Naive thymus-derived CD4-positive, alpha-beta T cell (primary cell): ENCODE measurements around the gene LRRC66. TPM values are rescaled to one million over a fixed set of nuclear protein-coding genes. Genes with fewer than 3 reads are reported as not detected.

Source experiments
- ATAC-seq: fragments of 150-1000 bp; cut with Tn5 transposase; 2 replicates; pipeline ENCODE4 v1.10.0; 2021; ENCODE audit warnings: mild to moderate bottlenecking, moderate library complexity
- CTCF ChIA-PET: fragments of 350-600 bp; sonication (Branson Sonifier 250); formaldehyde crosslinking; loops from one replicate; lab custom pipeline; 2021; ENCODE audit warnings: antibody characterized with exemption; lab: Charles Lee
- POLR2A ChIA-PET: fragments of 350-600 bp; sonication (Branson Sonifier 250); formaldehyde crosslinking; loops from one replicate; lab custom pipeline; 2021; ENCODE audit warnings: antibody characterized with exemption, inconsistent platforms; lab: Charles Lee
- DNase-seq, 9 donors: peaks; one replicate each; pipeline versions ENCODE4 v3.0.0 to v3.0.0-alpha.2; 2020 to 2022; ENCODE audit warnings: mixed read lengths in 1 of 9
- H3K27ac ChIP-seq: one replicate; pipeline ENCODE4 v1.7.0; 2013; ENCODE audit warnings: mild to moderate bottlenecking, low read depth, low read length, moderate library complexity
- H3K27me3 ChIP-seq, 2 donors: one replicate each; pipeline ENCODE4 v1.7.0; 2013; ENCODE audit warnings: low read length in 2 of 2, mild to moderate bottlenecking in 2 of 2, moderate library complexity in 2 of 2; ENCODE audit not compliant: control insufficient read depth in 2 of 2, insufficient read depth in 2 of 2
- H3K36me3 ChIP-seq, 3 experiments: 1 replicate in 2 of 3; 2 replicates in 1 of 3; pipeline ENCODE4 v1.7.0; 2013; ENCODE audit warnings: low read length in 3 of 3, mild to moderate bottlenecking in 3 of 3, moderate library complexity in 1 of 3; ENCODE audit not compliant: insufficient read depth in 3 of 3, control insufficient read depth in 2 of 3
- H3K4me1 ChIP-seq, 2 donors: one replicate each; pipeline ENCODE4 v1.7.0; 2013; ENCODE audit warnings: low read length in 2 of 2, mild to moderate bottlenecking in 2 of 2, moderate library complexity in 1 of 2; ENCODE audit not compliant: control insufficient read depth in 2 of 2, insufficient read depth in 2 of 2
- H3K4me3 ChIP-seq: 2 replicates; pipeline ENCODE4 v1.7.0; 2013; ENCODE audit warnings: mild to moderate bottlenecking, low read length
- H3K9me3 ChIP-seq, 3 experiments: 1 replicate in 2 of 3; 2 replicates in 1 of 3; pipeline ENCODE4 v1.7.0; 2013; ENCODE audit warnings: low read length in 3 of 3; ENCODE audit not compliant: control insufficient read depth in 2 of 3
- H3K27ac Mint-ChIP-seq, 9 donors: one replicate each; pipeline ENCODE4 v1.8.0; 2020 to 2022; ENCODE audit warnings: mixed read lengths in 9 of 9, mild to moderate bottlenecking in 8 of 9, moderate library complexity in 5 of 9, inconsistent platforms in 2 of 9
- H3K27me3 Mint-ChIP-seq, 5 donors: one replicate each; pipeline ENCODE4 v1.8.0; 2021 to 2022; ENCODE audit warnings: mixed read lengths in 5 of 5, mild to moderate bottlenecking in 1 of 5
- H3K36me3 Mint-ChIP-seq, 5 donors: one replicate each; pipeline ENCODE4 v1.8.0; 2020 to 2022; ENCODE audit warnings: mixed read lengths in 5 of 5, mild to moderate bottlenecking in 3 of 5, inconsistent platforms in 1 of 5
- H3K4me1 Mint-ChIP-seq, 7 donors: one replicate each; pipeline ENCODE4 v1.8.0; 2020 to 2022; ENCODE audit warnings: mixed read lengths in 7 of 7, mild to moderate bottlenecking in 3 of 7, inconsistent platforms in 1 of 7
- H3K4me3 Mint-ChIP-seq, 10 donors: one replicate each; pipeline ENCODE4 v1.8.0; 2020 to 2022; ENCODE audit warnings: mild to moderate bottlenecking in 10 of 10, mixed read lengths in 10 of 10, moderate library complexity in 6 of 10, inconsistent platforms in 2 of 10
- H3K9me3 Mint-ChIP-seq, 11 donors: one replicate each; pipeline ENCODE4 v1.8.0; 2020 to 2022; ENCODE audit warnings: mixed read lengths in 11 of 11, mild to moderate bottlenecking in 4 of 11, inconsistent platforms in 1 of 11, moderate library complexity in 1 of 11
- intact Hi-C, 2 donors: fragments of 100-400 bp; cut with micrococcal nuclease; formaldehyde crosslinking; loops; one replicate each; pipeline ENCODE4 v1.15.1; 2023
- polyA plus RNA-seq, 2 donors: library from polyadenylated mRNA; unstranded; fragments of 300-500 nt; fragmentation: Illumina TruSeq; gene quantifications; one replicate each; pipeline ENCODE4 v1.2.3, GENCODE V29; 2021
- total RNA-seq, 6 experiments: library from RNA in 5 of 6; stranded (reverse) in 5 of 6; gene quantifications; 1 replicate in 5 of 6; 2 replicates in 1 of 6; pipeline ENCODE4 v1.2.3 and lab custom pipeline; 2021 to 2026

Gene LRRC66
- total and polyA plus RNA-seq, 7 experiments from 2014 or later = 0.11 to 0.27 (median 0.19) TPM; not detected in 1

GRCh38 chr4:52037689-52038102 lies 17.5 kb upstream of the LRRC66 start:
- Mint-ChIP-seq H3K27me3 (peaks cover 15 to 35% (median 29%) of the 10 kb centered on the region in 5 donors), H3K27ac (peak overlapping the region; percentile 4 to 79 (median 76)), H3K4me3 (peak overlapping the region; percentile 78 to 92 (median 89)), H3K36me3 (peaks cover 0 to 5% (median 0%) of the 10 kb centered on the region in 5 donors), H3K4me1 (peaks cover 18 to 37% (median 26%) of the 10 kb centered on the region in 7 donors), H3K9me3 (no peaks in the 10 kb centered on the region)
- ATAC-seq (peak; percentile 39), DNase-seq (peak in 5 of 9 donors; percentile 2 to 22 (median 12))
- Histone ChIP-seq H3K4me3 (peak overlapping the region; percentile 61), H3K36me3 (no peaks in the 10 kb centered on the region), H3K9me3 (no peaks in the 10 kb centered on the region), H3K27ac (peak overlapping the region; percentile 32), H3K27me3 (no peaks in the 10 kb centered on the region), H3K4me1 (peaks cover 0 to 5% of the 10 kb centered on the region in 2 donors)
- ChIA-PET POLR2A (interaction anchor here (0.6 kb wide), 1 partner anchor 675 kb away, joined by 3 read pairs; no protein-coding TSS in a partner anchor), CTCF (no interaction called here)
- intact Hi-C loops = loop anchor here (1.0 to 10.0 kb wide), 4 partner anchors 11 to 1340 kb away; partner anchors contain the start of gene FIP1L1 (in 1 of the 2)

GRCh38 chr4:52036886-52037530 lies 16.8 kb upstream of the LRRC66 start:
- no peak for ATAC-seq
- CTCF ChIA-PET = no interaction called here
- no peak for DNase-seq
- intact Hi-C loops = loop anchor here in 1 of 2 donors (1.0 to 10.0 kb wide), 3 partner anchors 11 to 1340 kb away; partner anchors contain the start of gene FIP1L1
- H3K4me1 ChIP-seq = peaks cover 0 to 5% of the 10 kb centered on the region in 2 donors
- Mint-ChIP-seq H3K4me1 (peaks cover 18 to 37% (median 26%) of the 10 kb centered on the region in 7 donors), H3K27me3 (peaks cover 9 to 30% (median 23%) of the 10 kb centered on the region in 5 donors), H3K27ac (peak overlapping the region; percentile 4 to 79 (median 76)), H3K4me3 (peak overlapping the region; percentile 78 to 92 (median 89)), H3K36me3 (peaks cover 0 to 5% (median 0%) of the 10 kb centered on the region in 5 donors), H3K9me3 (no peaks in the 10 kb centered on the region)
- H3K4me3 ChIP-seq = peak overlapping the region; percentile 61
- no peaks in the 10 kb centered on the region for H3K36me3 ChIP-seq
- no peak overlapping the region for H3K27ac ChIP-seq
- no peaks in the 10 kb centered on the region for H3K27me3 ChIP-seq
- H3K9me3 ChIP-seq = no peaks in the 10 kb centered on the region
- POLR2A ChIA-PET = interaction anchor here (0.6 kb wide), 1 partner anchor 676 kb away, joined by 3 read pairs; no protein-coding TSS in a partner anchor

GRCh38 chr4:52035190-52035589 lies 15.0 kb upstream of the LRRC66 start:
- intact Hi-C loops = loop anchor here in 1 of 2 donors (5.0 to 10.0 kb wide), 2 partner anchors 680 to 1342 kb away; partner anchors contain the start of gene FIP1L1
- H3K4me1 ChIP-seq = peaks cover 0 to 5% of the 10 kb centered on the region in 2 donors
- Mint-ChIP-seq H3K36me3 (peaks cover 0 to 6% (median 0%) of the 10 kb centered on the region in 5 donors), H3K4me3 (no peak overlapping the region), H3K4me1 (peaks cover 18 to 37% (median 26%) of the 10 kb centered on the region in 7 donors), H3K9me3 (no peaks in the 10 kb centered on the region), H3K27me3 (peaks cover 0 to 17% (median 12%) of the 10 kb centered on the region in 5 donors), H3K27ac (no peak overlapping the region)
- ChIA-PET CTCF (no interaction called here), POLR2A (no interaction called here)
- no peaks in the 10 kb centered on the region for H3K36me3 ChIP-seq
- no peak overlapping the region for H3K27ac ChIP-seq
- no peak overlapping the region for H3K4me3 ChIP-seq
- DNase-seq (no peak), ATAC-seq (no peak)
- H3K9me3 ChIP-seq = no peaks in the 10 kb centered on the region
- H3K27me3 ChIP-seq = no peaks in the 10 kb centered on the region

- Mint-ChIP-seq H3K36me3 (peaks cover 3 to 13% (median 7%) of the 10 kb centered on the region in 5 donors), H3K27ac (peak overlapping the region in 1 of 9 donors; percentile 16), H3K4me1 (peaks cover 8 to 21% (median 13%) of the 10 kb centered on the region in 7 donors), H3K27me3 (peaks cover 0 to 8% (median 0%) of the 10 kb centered on the region in 5 donors), H3K9me3 (no peaks in the 10 kb centered on the region), H3K4me3 (no peak overlapping the region)
- Histone ChIP-seq H3K27me3 (no peaks in the 10 kb centered on the region), H3K4me3 (no peak overlapping the region), H3K4me1 (no peaks in the 10 kb centered on the region), H3K36me3 (peaks cover 0 to 3% (median 0%) of the 10 kb centered on the region in 3 experiments), H3K9me3 (no peaks in the 10 kb centered on the region), H3K27ac (no peak overlapping the region)
- ChIA-PET POLR2A (no interaction called here), CTCF (no interaction called here)
- no peak for ATAC-seq
- intact Hi-C loops = loop anchor here in 1 of 2 donors (10.0 kb wide), 1 partner anchor 683 kb away; no protein-coding TSS in a partner anchor
- DNase-seq = no peak
Observed at GRCh38 chr4:52032005-52032404, 11.8 kb upstream of the LRRC66 start.

- peaks cover 0 to 5% (median 0%) of the 10 kb centered on the region in 7 donors for H3K4me1 Mint-ChIP-seq
Observed at GRCh38 chr4:52028970-52029369, 8.8 kb upstream of the LRRC66 start.

GRCh38 chr4:52017814-52018213 lies 2.3 kb downstream of the LRRC66 start:
- peaks cover 0 to 5% (median 0%) of the 10 kb centered on the region in 7 donors for H3K4me1 Mint-ChIP-seq
- H3K27ac ChIP-seq = no peak overlapping the region
- no peaks in the 10 kb centered on the region for H3K36me3 ChIP-seq
- no peaks in the 10 kb centered on the region for H3K27me3 Mint-ChIP-seq
- POLR2A ChIA-PET = no interaction called here
- H3K36me3 Mint-ChIP-seq = no peaks in the 10 kb centered on the region
- no peaks in the 10 kb centered on the region for H3K4me1 ChIP-seq
- no peak for ATAC-seq
- CTCF ChIA-PET = no interaction called here
- no peak for DNase-seq
- H3K9me3 Mint-ChIP-seq = no peaks in the 10 kb centered on the region
- no peaks in the 10 kb centered on the region for H3K9me3 ChIP-seq
- no peak overlapping the region for H3K4me3 ChIP-seq
- intact Hi-C loops = no loop called here
- H3K27ac Mint-ChIP-seq = no peak overlapping the region
- no peak overlapping the region for H3K4me3 Mint-ChIP-seq
- H3K27me3 ChIP-seq = no peaks in the 10 kb centered on the region

More at GRCh38 chr4:52028970-52029369, 8.8 kb upstream of the LRRC66 start:
- ATAC-seq (no peak), DNase-seq (no peak)
- H3K36me3 ChIP-seq = peaks cover 0 to 3% (median 1%) of the 10 kb centered on the region in 3 experiments
- no peak overlapping the region for H3K27ac ChIP-seq
- ChIA-PET CTCF (no interaction called here), POLR2A (no interaction called here)
- no peaks in the 10 kb centered on the region for H3K27me3 Mint-ChIP-seq
- H3K9me3 ChIP-seq = no peaks in the 10 kb centered on the region
- H3K9me3 Mint-ChIP-seq = no peaks in the 10 kb centered on the region
- H3K4me1 ChIP-seq = no peaks in the 10 kb centered on the region
- H3K36me3 Mint-ChIP-seq = peaks cover 3 to 17% (median 11%) of the 10 kb centered on the region in 5 donors
- H3K4me3 ChIP-seq = no peak overlapping the region
- H3K27ac Mint-ChIP-seq = no peak overlapping the region
- H3K27me3 ChIP-seq = no peaks in the 10 kb centered on the region
- intact Hi-C loops = no loop called here
- no peak overlapping the region for H3K4me3 Mint-ChIP-seq
